Liver (tissue), 2 donors: ENCODE measurements around the gene PRR15L.

Experiments used
- CTCF ChIP-seq: fragments of 150-350 bp; IDR thresholded peaks from 2 replicates; pipeline ENCODE4 v1.5.1; 2017; ENCODE audit warnings: improper control_type of control experiment, low read depth, low read length; ENCODE audit not compliant: missing input control
- MAX ChIP-seq: IDR thresholded peaks from 2 replicates; pipeline ENCODE4 v1.6.1; 2016; ENCODE audit warnings: antibody characterized with exemption
- REST ChIP-seq: IDR thresholded peaks from 2 replicates; pipeline ENCODE4 v1.6.1; 2016; ENCODE audit warnings: antibody characterized with exemption, mild to moderate bottlenecking
- donor health status: healthy.

- TF ChIP-seq REST (no peak), MAX (no peak), CTCF (no peak)
Measured at GRCh38 chr17:47992216-47992615, 34.5 kb upstream of the PRR15L start.
